MM.1S (cell line): Measurements from ENCODE around the gene ARAP3.
A peak's percentile ranks its signal among the peaks of the same experiment; 100 is the strongest.

Source experiments
- DNase-seq: peaks from one replicate; pipeline ENCODE4 v3.0.0-alpha.2; 2015
- H2AFZ ChIP-seq: fragments of 300-600 bp; sonication (generic); 2 replicates; pipeline ENCODE4 v1.6.0; 2016; ENCODE audit warnings: antibody characterized with exemption, low read length
- H3F3A ChIP-seq: fragments of 300-600 bp; sonication (generic); 2 replicates; pipeline ENCODE4 v1.6.1; 2016; ENCODE audit warnings: mild to moderate bottlenecking, antibody characterized with exemption, low read length, moderate library complexity, mixed read lengths; ENCODE audit not compliant: insufficient read depth
- H3K27ac ChIP-seq: fragments of 300-600 bp; sonication (generic); 2 replicates; pipeline ENCODE4 v1.5.1; 2016; ENCODE audit warnings: mild to moderate bottlenecking, low read length
- H3K27me3 ChIP-seq: fragments of 300-600 bp; sonication (generic); replicated peaks from 2 replicates; pipeline ENCODE4 v1.6.0; 2016; ENCODE audit warnings: low read length; ENCODE audit not compliant: insufficient read depth
- H3K36me3 ChIP-seq: fragments of 300-600 bp; sonication (generic); replicated peaks from 2 replicates; pipeline ENCODE4 v1.6.1; 2016; ENCODE audit warnings: mild to moderate bottlenecking, low read length, mixed read lengths; ENCODE audit not compliant: insufficient read depth
- H3K4me1 ChIP-seq: fragments of 300-600 bp; sonication (generic); 2 replicates; pipeline ENCODE4 v1.6.1; 2016; ENCODE audit warnings: low read length, mixed read lengths
- H3K4me2 ChIP-seq: fragments of 300-600 bp; sonication (generic); 2 replicates; pipeline ENCODE4 v1.6.0; 2016; ENCODE audit warnings: low read depth, low read length
- H3K4me3 ChIP-seq: fragments of 300-600 bp; sonication (generic); 2 replicates; pipeline ENCODE4 v1.5.1; 2016; ENCODE audit warnings: low read length, mixed read lengths
- H3K79me2 ChIP-seq: fragments of 300-600 bp; sonication (generic); 2 replicates; pipeline ENCODE4 v1.6.1; 2016; ENCODE audit warnings: mixed run types, low read length, mixed read lengths
- H3K9ac ChIP-seq: fragments of 300-600 bp; sonication (generic); 2 replicates; pipeline ENCODE4 v1.6.1; 2016; ENCODE audit warnings: low read length, mixed read lengths
- H3K9me2 ChIP-seq: fragments of 300-600 bp; sonication (generic); replicated peaks from 2 replicates; pipeline ENCODE4 v1.6.1; 2016; ENCODE audit warnings: mild to moderate bottlenecking, low read length, mixed read lengths; ENCODE audit not compliant: insufficient read depth
- H3K9me3 ChIP-seq: fragments of 300-600 bp; sonication (generic); replicated peaks from 2 replicates; pipeline ENCODE4 v1.6.1; 2016; ENCODE audit warnings: mild to moderate bottlenecking, low read length, mixed read lengths; ENCODE audit not compliant: insufficient read depth
- H4K20me1 ChIP-seq: fragments of 300-600 bp; sonication (generic); 2 replicates; pipeline ENCODE4 v1.6.1; 2016; ENCODE audit warnings: mild to moderate bottlenecking, low read length, moderate library complexity, mixed read lengths; ENCODE audit not compliant: insufficient read depth
- EZH2 ChIP-seq: fragments of 300-600 bp; sonication (generic); optimal IDR thresholded peaks from 2 replicates; pipeline ENCODE3; 2017; ENCODE audit warnings: low read depth, mild to moderate bottlenecking, antibody characterized with exemption, low read length, mixed read lengths
- EZH2phosphoT487 ChIP-seq: fragments of 300-600 bp; sonication (generic); IDR thresholded peaks from 2 replicates; pipeline ENCODE4 v1.6.1; 2018; ENCODE audit warnings: antibody characterized with exemption, low read length
- TF ChIP-seq, protein P1 (sequence below): fragments of 300-600 bp; sonication (generic); IDR thresholded peaks from 2 replicates; pipeline ENCODE4 v1.5.1; 2016; ENCODE audit warnings: antibody characterized with exemption, low read length, mixed read lengths

ARAP3 gene

DNA sequence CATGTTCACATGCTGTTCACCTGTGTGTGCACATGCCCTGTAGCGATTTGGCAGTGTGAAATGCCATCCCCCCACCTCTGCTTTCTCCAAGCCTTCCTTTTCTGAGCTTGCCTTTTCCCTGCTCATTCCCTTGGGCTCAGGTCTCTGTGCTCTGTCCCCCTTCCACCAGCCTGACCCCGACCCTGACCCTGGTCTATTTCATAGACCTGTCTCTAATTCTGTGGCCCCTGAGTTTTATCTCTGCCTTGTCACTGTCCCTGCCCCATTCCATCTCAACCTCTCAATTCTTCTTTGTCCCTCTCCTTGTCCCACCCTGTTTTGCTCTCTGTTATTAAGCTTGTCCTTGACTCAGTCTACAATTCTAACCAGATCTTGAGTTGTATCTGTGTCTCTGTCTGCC, 735 bp downstream of the ARAP3 start:
- H3K4me1 ChIP-seq = no peaks in the 10 kb centered on the region
- no peak for TF ChIP-seq EZH2
- no peak for TF ChIP-seq EZH2phosphoT487
- TF ChIP-seq, protein P1, sequence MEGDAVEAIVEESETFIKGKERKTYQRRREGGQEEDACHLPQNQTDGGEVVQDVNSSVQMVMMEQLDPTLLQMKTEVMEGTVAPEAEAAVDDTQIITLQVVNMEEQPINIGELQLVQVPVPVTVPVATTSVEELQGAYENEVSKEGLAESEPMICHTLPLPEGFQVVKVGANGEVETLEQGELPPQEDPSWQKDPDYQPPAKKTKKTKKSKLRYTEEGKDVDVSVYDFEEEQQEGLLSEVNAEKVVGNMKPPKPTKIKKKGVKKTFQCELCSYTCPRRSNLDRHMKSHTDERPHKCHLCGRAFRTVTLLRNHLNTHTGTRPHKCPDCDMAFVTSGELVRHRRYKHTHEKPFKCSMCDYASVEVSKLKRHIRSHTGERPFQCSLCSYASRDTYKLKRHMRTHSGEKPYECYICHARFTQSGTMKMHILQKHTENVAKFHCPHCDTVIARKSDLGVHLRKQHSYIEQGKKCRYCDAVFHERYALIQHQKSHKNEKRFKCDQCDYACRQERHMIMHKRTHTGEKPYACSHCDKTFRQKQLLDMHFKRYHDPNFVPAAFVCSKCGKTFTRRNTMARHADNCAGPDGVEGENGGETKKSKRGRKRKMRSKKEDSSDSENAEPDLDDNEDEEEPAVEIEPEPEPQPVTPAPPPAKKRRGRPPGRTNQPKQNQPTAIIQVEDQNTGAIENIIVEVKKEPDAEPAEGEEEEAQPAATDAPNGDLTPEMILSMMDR = no peak
- H4K20me1 ChIP-seq = no peaks in the 10 kb centered on the region
- H2AFZ ChIP-seq = peak overlapping the region; percentile 45; the same call in 1 of the 2 replicates
- H3K27ac ChIP-seq = no peak overlapping the region
- no peaks in the 10 kb centered on the region for H3K9me2 ChIP-seq
- H3K36me3 ChIP-seq = no peaks in the 10 kb centered on the region
- DNase-seq = no peak
- no peaks in the 10 kb centered on the region for H3F3A ChIP-seq
- peaks cover 13% of the 10 kb centered on the region; the same call in 1 of the 2 replicates for H3K27me3 ChIP-seq
- no peaks in the 10 kb centered on the region for H3K9me3 ChIP-seq
- H3K79me2 ChIP-seq = no peaks in the 10 kb centered on the region
- no peak overlapping the region; the same call in 1 of the 2 replicates for H3K4me3 ChIP-seq
- peak overlapping the region; percentile 61; the same call in 1 of the 2 replicates for H3K4me2 ChIP-seq
- H3K9ac ChIP-seq = no peak overlapping the region

DNA sequence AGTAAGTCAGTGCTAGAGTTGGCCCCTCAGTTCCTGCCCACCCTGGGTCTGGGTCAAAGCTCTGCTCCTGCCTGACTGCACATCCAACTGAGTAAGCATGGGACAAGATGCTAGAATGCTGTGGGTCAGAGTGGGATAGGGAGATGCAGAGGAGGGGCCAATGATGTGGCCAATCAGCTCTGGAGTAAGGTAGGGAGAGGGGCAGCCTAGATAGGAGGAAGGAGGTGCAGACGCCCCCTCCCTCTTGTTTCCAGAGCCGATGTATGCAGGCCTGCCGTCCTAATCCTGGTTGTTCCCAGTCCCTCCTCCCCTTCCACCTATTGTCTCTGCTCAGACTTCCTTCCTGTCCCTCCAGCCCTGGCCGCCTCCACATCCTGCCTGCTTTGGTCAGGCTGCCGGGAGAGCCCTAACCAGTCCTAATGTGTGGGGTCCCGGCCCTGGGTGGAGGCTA, 1.3 kb downstream of the ARAP3 start:
- Histone ChIP-seq H3K27me3 (peaks cover 13% of the 10 kb centered on the region; the same call in 1 of the 2 replicates), H3K4me3 (no peak overlapping the region), H3K9me3 (no peaks in the 10 kb centered on the region), H3F3A (no peaks in the 10 kb centered on the region), H3K4me1 (no peaks in the 10 kb centered on the region), H3K9me2 (no peaks in the 10 kb centered on the region), H4K20me1 (no peaks in the 10 kb centered on the region), H3K9ac (no peak overlapping the region), H3K36me3 (no peaks in the 10 kb centered on the region), H3K4me2 (no peak overlapping the region), H3K79me2 (no peaks in the 10 kb centered on the region), H3K27ac (no peak overlapping the region), H2AFZ (no peak overlapping the region)
- no peak for DNase-seq
- TF ChIP-seq EZH2phosphoT487 (no peak), EZH2 (no peak)
- TF ChIP-seq, protein P1 = no peak

DNA sequence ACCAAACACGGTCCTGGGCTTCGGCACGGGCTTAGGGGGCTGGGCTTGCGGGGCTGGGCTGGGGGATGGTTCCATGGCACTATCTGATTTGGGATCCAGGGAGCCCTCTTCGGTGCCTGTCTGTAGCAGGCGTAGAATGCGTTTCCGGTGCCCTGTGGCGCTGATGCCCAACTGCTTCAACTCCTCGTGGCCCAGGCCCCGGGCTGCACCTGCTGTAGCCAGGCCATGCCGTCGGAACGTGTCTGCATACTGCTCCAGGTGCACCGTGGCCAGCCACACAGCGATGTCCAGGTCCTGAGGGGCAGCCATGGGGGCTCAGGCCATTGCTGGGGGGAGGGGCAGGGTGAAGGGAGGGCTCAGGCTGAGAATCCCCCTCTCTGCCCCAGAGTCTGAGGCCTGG, 1.9 kb downstream of the ARAP3 start:
- Histone ChIP-seq H3F3A (no peaks in the 10 kb centered on the region), H3K9me2 (no peaks in the 10 kb centered on the region), H3K4me1 (no peaks in the 10 kb centered on the region), H3K36me3 (no peaks in the 10 kb centered on the region), H4K20me1 (no peaks in the 10 kb centered on the region), H3K27me3 (peaks cover 13% of the 10 kb centered on the region; the same call in 1 of the 2 replicates), H3K4me2 (no peak overlapping the region), H2AFZ (no peak overlapping the region), H3K9ac (no peak overlapping the region), H3K4me3 (no peak overlapping the region), H3K27ac (no peak overlapping the region), H3K79me2 (no peaks in the 10 kb centered on the region), H3K9me3 (no peaks in the 10 kb centered on the region)
- DNase-seq = no peak
- TF ChIP-seq EZH2 = no peak
- TF ChIP-seq EZH2phosphoT487 = no peak
- TF ChIP-seq, protein P1 = no peak
